ENCODE results near the gene SLC25A39. TPM values are rescaled to one million over a fixed set of nuclear protein-coding genes. Genes with fewer than 3 reads are reported as not detected.

Gene SLC25A39
- total RNA-seq, 1 donor from 2014 or later: 129 TPM

- no peak for TF ChIP-seq CTCF (IDR thresholded peaks at IDR 0.05)
- Mint-ChIP-seq H3K9me3 (no peaks in the 10 kb centered on the region), H3K4me3 (no peak overlapping the region), H3K4me1 (peaks cover 12% of the 10 kb centered on the region), H3K27me3 (peaks cover under 1% of the 10 kb centered on the region), H3K36me3 (ENCODE audit: low read depth) (peaks cover 19% of the 10 kb centered on the region), H3K27ac (no peak overlapping the region)
- CTCF ChIA-PET: interaction anchor here (12.4 kb wide), 1 partner anchor 145 kb away, joined by 108 read pairs; no protein-coding TSS in a partner anchor
- POLR2A ChIA-PET: no interaction called here
- ATAC-seq (ENCODE audit: low read depth): no peak
- no peak for DNase-seq
- intact Hi-C loops (cut with micrococcal nuclease): no loop called here
Measured at GRCh38 chr17:44356241-44356640, 31.6 kb upstream of the SLC25A39 start.

- intact Hi-C loops (cut with micrococcal nuclease): no loop called here
- H3K9me3 Mint-ChIP-seq: no peaks in the 10 kb centered on the region
- CTCF ChIA-PET: interaction anchor here (1.8 to 12.4 kb wide), 3 partner anchors 8 to 144 kb away, joined by 10 to 108 read pairs (median 17); partner anchors contain the start of gene FAM171A2
- no peak for TF ChIP-seq CTCF (IDR thresholded peaks at IDR 0.05)
- H3K36me3 Mint-ChIP-seq (ENCODE audit: low read depth): peaks cover 23% of the 10 kb centered on the region
- H3K4me1 Mint-ChIP-seq: peaks cover 15% of the 10 kb centered on the region
- DNase-seq (no peak), ATAC-seq (ENCODE audit: low read depth) (no peak)
- no peak overlapping the region for H3K27ac Mint-ChIP-seq
- no peaks in the 10 kb centered on the region for H3K27me3 Mint-ChIP-seq
- POLR2A ChIA-PET: interaction anchor here (0.5 to 2.8 kb wide), 3 partner anchors 46 to 283 kb away, joined by 3 to 25 read pairs (median 8); partner anchors contain the start of gene UBTF
- no peak overlapping the region for H3K4me3 Mint-ChIP-seq
Measured at GRCh38 chr17:44355642-44356099, 31.0 kb upstream of the SLC25A39 start.

- peak overlapping the region; percentile 81 for H3K4me3 Mint-ChIP-seq
- H3K27ac Mint-ChIP-seq: no peak overlapping the region
- no peak for TF ChIP-seq CTCF (IDR thresholded peaks at IDR 0.05)
- ChIA-PET CTCF (interaction anchor here (0.7 to 12.4 kb wide), 17 partner anchors 8 to 231 kb away, joined by 3 to 108 read pairs (median 4); partner anchors contain the start of genes FAM171A2, GRN, HDAC5 and SLC25A39), POLR2A (interaction anchor here (0.5 to 2.8 kb wide), 12 partner anchors 9 to 371 kb away, joined by 3 to 25 read pairs (median 6); partner anchors contain the start of genes ATXN7L3, TMUB2 and UBTF)
- H3K4me1 Mint-ChIP-seq: peaks cover 21% of the 10 kb centered on the region
- no peaks in the 10 kb centered on the region for H3K27me3 Mint-ChIP-seq
- intact Hi-C loops (cut with micrococcal nuclease): loop anchor here (1.0 to 5.0 kb wide), 4 partner anchors 10 to 214 kb away; partner anchors contain the start of genes GRN and HROB
- no peaks in the 10 kb centered on the region for H3K9me3 Mint-ChIP-seq
- H3K36me3 Mint-ChIP-seq (ENCODE audit: low read depth): peaks cover 30% of the 10 kb centered on the region
- ATAC-seq (ENCODE audit: low read depth) (peak; percentile 65), DNase-seq (peak; percentile 76)
Measured at GRCh38 chr17:44354582-44355561, 30.2 kb upstream of the SLC25A39 start.

- Mint-ChIP-seq H3K36me3 (ENCODE audit: low read depth) (peaks cover 37% of the 10 kb centered on the region), H3K9me3 (no peaks in the 10 kb centered on the region), H3K27ac (no peak overlapping the region), H3K4me1 (peaks cover 26% of the 10 kb centered on the region), H3K27me3 (no peaks in the 10 kb centered on the region), H3K4me3 (peak overlapping the region; percentile 46)
- no peak for TF ChIP-seq CTCF (IDR thresholded peaks at IDR 0.05)
- intact Hi-C loops (cut with micrococcal nuclease): loop anchor here (1.0 to 5.0 kb wide), 4 partner anchors 9 to 213 kb away; partner anchors contain the start of genes GRN and HROB
- DNase-seq (no peak), ATAC-seq (ENCODE audit: low read depth) (peak; percentile 4)
- ChIA-PET CTCF (interaction anchor here (0.7 to 12.4 kb wide), 18 partner anchors 8 to 230 kb away, joined by 3 to 108 read pairs (median 4); partner anchors contain the start of genes FAM171A2, GRN, HDAC5 and SLC25A39), POLR2A (interaction anchor here (0.8 to 2.8 kb wide), 13 partner anchors 8 to 370 kb away, joined by 3 to 25 read pairs (median 5); partner anchors contain the start of genes ATXN7L3, TMUB2 and UBTF)
Measured at GRCh38 chr17:44353672-44354331, 29.2 kb upstream of the SLC25A39 start.

Measured in activated B cell treated with CpG ODN at 0.5 μM for 24 hours (primary cell).